KMS-11 (cell line): Measurements from ENCODE around the gene SASH3.

ENCODE experiments used
- H2AFZ ChIP-seq: fragments of 200-600 bp; sonication (generic); 2 replicates; pipeline ENCODE4 v1.6.1; 2016; ENCODE audit warnings: antibody characterized with exemption, mixed run types, low read depth
- H3K27ac ChIP-seq: fragments of 200-600 bp; sonication (generic); 2 replicates; pipeline ENCODE4 v1.6.1; 2016; ENCODE audit warnings: mild to moderate bottlenecking, mixed run types
- H3K27me3 ChIP-seq: fragments of 200-600 bp; sonication (generic); 2 replicates; pipeline ENCODE4 v1.6.1; 2017; ENCODE audit warnings: mild to moderate bottlenecking, low read depth, mixed run types, moderate library complexity; ENCODE audit not compliant: insufficient read depth
- H3K36me3 ChIP-seq: fragments of 200-600 bp; sonication (generic); 2 replicates; pipeline ENCODE4 v1.6.1; 2017; ENCODE audit warnings: mild to moderate bottlenecking, mixed run types; ENCODE audit not compliant: insufficient read depth
- H3K4me1 ChIP-seq: fragments of 200-600 bp; sonication (generic); 2 replicates; pipeline ENCODE4 v1.6.1; 2016; ENCODE audit warnings: mild to moderate bottlenecking, low read depth, mixed run types; ENCODE audit not compliant: poor library complexity, severe bottlenecking
- H3K4me2 ChIP-seq: fragments of 200-600 bp; sonication (generic); 2 replicates; pipeline ENCODE4 v1.7.0; 2016; ENCODE audit warnings: mild to moderate bottlenecking, mixed run types
- H3K4me3 ChIP-seq: fragments of 200-600 bp; sonication (generic); IDR thresholded peaks from 2 replicates; pipeline ENCODE4 v1.6.1; 2017; ENCODE audit warnings: low read depth, low read length, mixed read lengths; ENCODE audit not compliant: insufficient read depth
- H3K79me2 ChIP-seq: fragments of 200-600 bp; sonication (generic); 2 replicates; pipeline ENCODE4 v1.6.1; 2016; ENCODE audit warnings: low read depth, mixed run types; ENCODE audit not compliant: insufficient read depth
- H3K9ac ChIP-seq: fragments of 200-600 bp; sonication (generic); 2 replicates; pipeline ENCODE4 v1.6.1; 2016; ENCODE audit warnings: mild to moderate bottlenecking, mixed run types
- H4K20me1 ChIP-seq: fragments of 200-600 bp; sonication (generic); 2 replicates; pipeline ENCODE4 v1.6.1; 2016; ENCODE audit warnings: mild to moderate bottlenecking, mixed run types; ENCODE audit not compliant: insufficient read depth
- TF ChIP-seq, protein P1 (sequence below): fragments of 200-600 bp; sonication (generic); conservative IDR thresholded peaks from 2 replicates; pipeline ENCODE4 v1.6.1; 2017; ENCODE audit warnings: low read depth, mild to moderate bottlenecking, antibody characterized with exemption, low read length, moderate library complexity, mixed read lengths

The SASH3 gene

DNA sequence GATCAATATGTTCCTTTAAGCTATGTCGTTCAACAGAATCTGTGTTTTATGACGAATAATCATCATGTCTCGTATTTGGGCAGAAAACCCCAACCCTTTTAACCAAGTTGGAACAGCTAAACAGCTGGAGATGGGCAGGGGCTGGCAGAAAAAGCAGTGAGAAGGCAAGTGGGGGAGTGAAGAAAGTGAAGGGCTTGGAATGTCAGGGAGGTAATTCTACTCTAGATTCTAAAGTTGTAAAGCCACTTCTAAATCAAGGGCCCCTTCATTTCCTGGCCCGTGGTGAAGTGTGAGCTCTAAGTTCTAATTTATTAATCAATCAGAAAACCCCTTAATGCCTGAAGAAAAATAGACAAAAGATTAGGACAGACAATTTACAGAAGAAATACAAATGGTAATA is 20.4 kb downstream of the SASH3 start:
- Histone ChIP-seq H4K20me1 (no peaks in the 10 kb centered on the region), H3K4me3 (no peak overlapping the region), H3K36me3 (no peaks in the 10 kb centered on the region)

DNA sequence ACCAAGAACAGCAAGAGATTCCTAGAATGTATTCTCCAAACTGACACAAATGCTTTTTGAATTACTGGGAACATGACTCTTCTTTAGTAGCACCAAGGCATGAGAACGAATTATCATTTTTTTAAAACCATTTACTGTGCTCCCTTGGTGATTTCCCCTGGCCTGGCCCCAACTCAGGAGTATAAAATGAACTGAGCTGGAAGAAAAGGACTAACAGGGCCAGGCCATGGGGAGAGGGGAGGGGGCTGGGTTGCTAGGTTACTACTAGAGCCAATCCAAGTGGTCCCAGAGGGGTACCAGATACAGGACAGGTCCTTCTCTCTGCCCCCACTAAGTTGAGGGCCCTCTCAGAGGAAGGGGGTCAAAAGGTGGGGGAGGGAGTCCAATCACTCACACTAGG is 23.1 kb downstream of the SASH3 start:
- Histone ChIP-seq H2AFZ (no peak overlapping the region), H3K9ac (no peak overlapping the region), H3K27me3 (no peaks in the 10 kb centered on the region), H3K27ac (no peak overlapping the region), H3K4me2 (no peak overlapping the region), H3K4me3 (no peak overlapping the region), H3K79me2 (no peaks in the 10 kb centered on the region), H4K20me1 (no peaks in the 10 kb centered on the region), H3K36me3 (no peaks in the 10 kb centered on the region), H3K4me1 (peaks cover 3% of the 10 kb centered on the region)
- TF ChIP-seq, protein P1, sequence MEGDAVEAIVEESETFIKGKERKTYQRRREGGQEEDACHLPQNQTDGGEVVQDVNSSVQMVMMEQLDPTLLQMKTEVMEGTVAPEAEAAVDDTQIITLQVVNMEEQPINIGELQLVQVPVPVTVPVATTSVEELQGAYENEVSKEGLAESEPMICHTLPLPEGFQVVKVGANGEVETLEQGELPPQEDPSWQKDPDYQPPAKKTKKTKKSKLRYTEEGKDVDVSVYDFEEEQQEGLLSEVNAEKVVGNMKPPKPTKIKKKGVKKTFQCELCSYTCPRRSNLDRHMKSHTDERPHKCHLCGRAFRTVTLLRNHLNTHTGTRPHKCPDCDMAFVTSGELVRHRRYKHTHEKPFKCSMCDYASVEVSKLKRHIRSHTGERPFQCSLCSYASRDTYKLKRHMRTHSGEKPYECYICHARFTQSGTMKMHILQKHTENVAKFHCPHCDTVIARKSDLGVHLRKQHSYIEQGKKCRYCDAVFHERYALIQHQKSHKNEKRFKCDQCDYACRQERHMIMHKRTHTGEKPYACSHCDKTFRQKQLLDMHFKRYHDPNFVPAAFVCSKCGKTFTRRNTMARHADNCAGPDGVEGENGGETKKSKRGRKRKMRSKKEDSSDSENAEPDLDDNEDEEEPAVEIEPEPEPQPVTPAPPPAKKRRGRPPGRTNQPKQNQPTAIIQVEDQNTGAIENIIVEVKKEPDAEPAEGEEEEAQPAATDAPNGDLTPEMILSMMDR = no peak

More for the DNA sequence above, 20.4 kb downstream of the SASH3 start:
- Histone ChIP-seq H3K79me2 (no peaks in the 10 kb centered on the region), H3K4me1 (no peaks in the 10 kb centered on the region), H3K27ac (no peak overlapping the region), H2AFZ (no peak overlapping the region), H3K27me3 (no peaks in the 10 kb centered on the region), H3K9ac (no peak overlapping the region), H3K4me2 (no peak overlapping the region)
- TF ChIP-seq, protein P1 = no peak

- TF ChIP-seq, protein P1 = no peak
- H3K27me3 ChIP-seq = no peaks in the 10 kb centered on the region
- H3K79me2 ChIP-seq = no peaks in the 10 kb centered on the region
Observed at GRCh38 chrX:129804806-129805205, 25.1 kb downstream of the SASH3 start.

DNA sequence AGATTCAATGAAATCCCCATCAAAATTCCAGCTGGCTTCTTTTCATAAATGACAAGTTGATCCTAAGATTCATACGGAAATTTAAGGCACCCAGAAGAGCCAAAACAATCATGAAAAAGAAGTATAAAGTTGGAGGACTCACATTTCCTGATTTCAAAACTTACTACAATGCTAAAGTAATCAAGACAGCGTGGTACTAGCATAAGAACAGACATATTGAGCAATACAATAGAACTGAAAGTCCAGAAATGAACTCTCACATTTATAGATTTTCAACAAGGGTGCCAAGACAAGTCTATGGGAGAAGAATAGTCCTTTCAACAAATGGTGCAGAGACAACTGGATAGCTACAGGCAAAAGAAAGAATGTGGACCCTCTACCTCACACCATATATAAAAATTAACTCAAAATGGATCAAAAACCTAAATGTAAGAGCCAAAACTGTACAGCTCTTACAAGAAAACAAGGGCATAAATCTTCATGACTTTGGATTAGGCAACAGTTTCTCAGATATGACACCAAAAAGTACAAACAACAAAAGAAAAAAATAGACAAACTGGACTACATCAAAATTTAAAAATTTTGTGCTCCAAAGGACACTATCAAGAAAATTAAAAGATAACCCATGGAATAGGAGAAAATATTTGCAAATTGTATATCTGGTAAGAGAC is 28.5 kb downstream of the SASH3 start:
- TF ChIP-seq, protein P1 = no peak
- Histone ChIP-seq H3K79me2 (no peaks in the 10 kb centered on the region), H3K4me2 (no peak overlapping the region), H3K4me1 (peaks cover 18% of the 10 kb centered on the region), H3K36me3 (no peaks in the 10 kb centered on the region), H3K9ac (no peak overlapping the region), H3K27ac (no peak overlapping the region; the same call in 1 of the 2 replicates), H4K20me1 (no peaks in the 10 kb centered on the region), H3K4me3 (no peak overlapping the region), H3K27me3 (no peaks in the 10 kb centered on the region), H2AFZ (no peak overlapping the region)

More at GRCh38 chrX:129804806-129805205, 25.1 kb downstream of the SASH3 start:
- Histone ChIP-seq H3K4me2 (no peak overlapping the region), H4K20me1 (no peaks in the 10 kb centered on the region), H2AFZ (no peak overlapping the region), H3K4me3 (no peak overlapping the region), H3K4me1 (peaks cover 18% of the 10 kb centered on the region), H3K27ac (no peak overlapping the region), H3K9ac (no peak overlapping the region), H3K36me3 (no peaks in the 10 kb centered on the region)
